GM18508 (cell line): Measurements from ENCODE around the gene HLA-DRB1.
"Not testable (repeated sequence)": the region's sequence is repeated elsewhere in the genome, so short reads cannot be mapped to it uniquely, and the experiment has no call there.

Experiments used
- ATAC-seq: cut with Tn5 transposase; IDR thresholded peaks from one replicate; pipeline ENCODE4 v1.9.1; 2021; ENCODE audit warnings: moderate number of reproducible peaks; ENCODE audit not compliant: insufficient read depth, unreplicated experiment

HLA-DRB1 gene

GRCh38 chr6:32565511-32565910 lies 24.1 kb downstream of the HLA-DRB1 start:
- ATAC-seq, result no peak

- no peak for ATAC-seq
Measured at GRCh38 chr6:32562940-32563339, 26.7 kb downstream of the HLA-DRB1 start.

GRCh38 chr6:32559747-32560146 lies 29.9 kb downstream of the HLA-DRB1 start:
- ATAC-seq, result no peak

- ATAC-seq, result no peak
Measured at GRCh38 chr6:32558426-32559057, 31.1 kb downstream of the HLA-DRB1 start.

- ATAC-seq, result no peak
Measured at GRCh38 chr6:32554116-32554965, 35.3 kb downstream of the HLA-DRB1 start.

- ATAC-seq, result no peak
Measured at GRCh38 chr6:32553037-32553742, 36.5 kb downstream of the HLA-DRB1 start.

- no peak for ATAC-seq
Measured at GRCh38 chr6:32551410-32551809, 38.2 kb downstream of the HLA-DRB1 start.

- ATAC-seq, result no peak
Measured at GRCh38 chr6:32539839-32540238, 49.8 kb downstream of the HLA-DRB1 start.

- not testable (repeated sequence) for ATAC-seq
Measured at GRCh38 chr6:32530431-32530793, 59.2 kb downstream of the HLA-DRB1 start.

- ATAC-seq, result no peak
Measured at GRCh38 chr6:32529697-32530430, 59.8 kb downstream of the HLA-DRB1 start, which contains the start of gene HLA-DRB5. HLA-DRB5 (minus strand) TSS chr6:32530287; CDS start chr6:32530224, 63 bp downstream.
